ENCODE results near the gene CREB3.

- no peak for TF ChIP-seq CTCF (IDR thresholded peaks at IDR 0.05)
- no peak for TF ChIP-seq POLR2A (IDR thresholded peaks at IDR 0.05)
Measured at GRCh38 chr9:35691757-35692301, 40.6 kb upstream of the CREB3 start.
